HG03175 (cell line): Measurements from ENCODE around the gene SMIM30.
"Not testable (repeated sequence)": the region's sequence is repeated elsewhere in the genome, so short reads cannot be mapped to it uniquely, and the experiment has no call there.

Experiments used
- ATAC-seq: cut with Tn5 transposase; IDR thresholded peaks from one replicate; pipeline ENCODE4 v1.9.1; 2021; ENCODE audit warnings: mild to moderate bottlenecking, moderate library complexity; ENCODE audit not compliant: unreplicated experiment

SMIM30 gene, protein sequence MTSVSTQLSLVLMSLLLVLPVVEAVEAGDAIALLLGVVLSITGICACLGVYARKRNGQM

DNA sequence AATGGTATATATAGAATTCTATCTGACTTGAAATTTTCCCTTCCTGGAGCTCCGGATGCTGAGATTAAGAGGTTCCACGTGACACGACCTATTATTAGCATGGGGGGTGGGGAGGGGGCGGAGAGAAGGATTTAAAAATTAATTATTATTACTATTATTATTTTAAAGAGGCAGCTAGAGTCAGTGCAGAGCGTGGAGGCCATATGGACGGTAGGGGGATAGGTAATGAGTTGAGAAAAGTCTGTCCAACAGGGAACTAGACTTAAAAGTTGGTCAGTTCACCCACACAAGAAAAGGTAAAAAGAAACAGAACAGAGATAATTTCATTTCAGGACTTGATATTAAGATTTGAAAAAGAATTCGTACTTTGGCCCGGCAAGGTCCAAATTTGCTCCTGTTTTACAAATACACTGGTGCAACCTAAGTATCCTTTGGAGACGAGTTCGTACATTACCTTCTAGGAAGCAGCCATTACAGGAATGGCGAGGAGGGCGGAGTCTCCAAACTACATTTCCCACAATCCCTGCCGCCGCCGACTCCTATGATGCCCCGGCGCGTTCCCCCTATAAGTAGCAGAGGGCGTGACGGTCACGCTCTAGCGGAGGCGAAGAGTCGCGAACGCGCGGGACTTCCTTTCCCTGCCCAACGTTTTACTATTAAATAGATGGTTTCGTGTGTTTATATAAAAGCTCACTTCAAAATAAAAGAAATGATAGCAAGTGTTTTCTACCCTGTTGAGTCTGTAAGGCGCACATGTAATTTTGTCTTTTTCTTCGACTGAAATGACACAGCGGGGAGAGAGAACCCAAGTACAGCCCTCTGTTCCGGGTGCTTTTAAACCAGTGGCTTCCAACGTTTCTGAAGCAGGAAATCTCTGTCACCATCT is at the start of gene SMIM30:
TSS of gene SMIM30 (minus strand) at position 481 of the 886 bp plus-strand sequence. CDS start 976 bp downstream, outside the sequence.
- peak; percentile 99 for ATAC-seq

DNA sequence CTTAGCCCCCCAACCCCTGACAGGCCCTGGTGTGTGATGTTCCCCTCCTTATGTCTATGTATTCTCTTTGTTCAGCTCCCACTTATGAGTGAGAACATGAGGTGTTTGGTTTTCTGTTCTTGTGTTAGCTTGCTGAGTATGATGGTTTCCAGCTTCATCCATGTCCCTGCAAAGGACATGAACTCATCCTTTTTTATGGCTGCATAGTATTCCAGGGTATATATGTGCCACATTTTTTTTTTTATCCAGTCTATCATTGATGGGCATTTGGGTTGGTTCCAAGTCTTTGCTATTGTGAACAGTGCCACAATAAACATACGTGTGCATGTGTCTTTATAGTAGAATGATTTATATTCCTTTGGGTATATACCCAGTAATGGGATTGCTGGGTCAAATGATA is 47.8 kb upstream of the SMIM30 start:
- ATAC-seq: not testable (repeated sequence)

DNA sequence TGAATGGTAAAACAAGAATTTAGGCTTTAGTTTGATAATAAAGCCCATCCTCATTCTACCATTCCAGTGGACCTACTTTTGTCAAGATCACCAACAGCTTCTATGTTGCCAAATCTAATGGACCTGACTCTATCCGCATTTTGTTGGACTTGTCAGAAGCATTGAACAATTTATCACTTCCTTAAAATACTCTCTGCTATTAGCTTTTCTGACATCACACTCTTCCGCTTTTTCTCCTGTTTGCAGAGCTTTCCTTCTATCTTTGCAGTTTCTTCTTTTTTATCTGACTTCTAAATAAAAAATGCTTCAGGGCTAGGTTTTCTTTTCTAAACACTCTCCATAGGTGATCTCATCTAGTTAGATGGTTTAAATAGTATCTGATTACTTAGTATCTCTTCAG is 42.7 kb upstream of the SMIM30 start:
- ATAC-seq: no peak

DNA sequence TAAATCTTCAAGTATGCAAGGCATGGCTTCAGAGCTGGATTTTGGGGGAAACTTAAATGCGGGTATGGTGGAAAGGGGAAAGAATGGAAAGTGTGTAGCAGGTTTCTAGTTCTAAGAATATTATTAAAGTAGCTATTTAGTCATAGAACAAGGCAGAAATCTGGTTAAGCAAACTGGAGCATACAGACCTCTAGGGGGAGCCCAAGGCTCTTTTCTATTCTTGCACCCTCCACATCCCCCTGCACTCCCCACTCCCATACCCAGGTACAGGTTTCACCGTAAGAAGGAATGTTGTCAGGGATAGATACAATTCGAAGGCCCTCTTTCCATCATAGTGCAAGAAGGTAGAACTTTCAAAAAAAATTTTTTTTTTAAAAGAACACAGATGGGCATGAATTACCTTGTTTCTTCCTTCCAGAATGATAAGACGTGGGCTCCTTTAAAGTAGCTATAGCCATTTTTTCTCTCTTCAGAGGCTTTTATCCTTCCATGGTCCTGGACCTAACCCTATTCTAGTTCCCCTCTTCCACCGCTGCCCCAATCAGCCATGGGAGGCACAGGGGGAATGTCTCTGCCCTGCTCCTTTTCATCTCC is 41.5 kb upstream of the SMIM30 start:
- peak; percentile 80 for ATAC-seq

DNA sequence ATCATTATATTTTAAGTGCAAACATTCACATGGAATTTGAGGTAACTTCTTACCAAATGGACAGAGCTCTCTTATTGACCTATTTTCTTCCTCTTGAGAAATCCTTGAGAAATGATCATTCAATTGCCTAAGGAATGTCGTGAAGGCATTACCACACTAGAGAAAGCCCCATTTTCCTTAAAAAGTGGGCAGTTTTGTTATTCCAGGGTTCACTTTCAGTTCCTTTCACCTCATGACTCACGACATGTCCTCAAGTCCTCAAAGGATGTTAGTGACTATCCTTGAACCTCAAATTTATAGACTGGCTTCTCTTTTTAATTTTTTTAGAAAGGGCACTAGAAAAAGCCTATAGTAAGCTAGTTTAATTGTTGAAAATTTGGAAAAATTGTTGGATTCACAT is 40.4 kb upstream of the SMIM30 start:
- no peak for ATAC-seq

- no peak for ATAC-seq
Observed at GRCh38 chr7:113154117-113154516, 35.8 kb upstream of the SMIM30 start.

DNA sequence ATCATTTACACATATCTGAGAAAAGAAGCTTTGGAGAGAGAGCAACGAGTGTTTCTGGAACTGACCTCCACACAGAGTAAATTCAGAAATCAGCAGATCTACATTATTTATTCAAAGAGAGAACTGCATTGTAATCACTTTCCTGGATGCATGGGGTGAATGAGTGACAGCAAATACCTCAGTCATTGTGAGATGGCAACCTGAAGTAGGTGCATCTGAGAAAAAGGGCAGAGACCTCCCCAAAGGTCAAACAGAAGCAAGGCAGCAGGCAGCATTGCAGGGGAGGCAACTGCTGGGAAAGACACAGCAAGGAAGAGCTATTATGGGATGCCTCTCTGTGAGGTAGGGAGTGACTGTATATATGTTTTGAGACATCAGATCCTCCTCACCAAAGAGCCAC is 26.5 kb upstream of the SMIM30 start:
- no peak for ATAC-seq

DNA sequence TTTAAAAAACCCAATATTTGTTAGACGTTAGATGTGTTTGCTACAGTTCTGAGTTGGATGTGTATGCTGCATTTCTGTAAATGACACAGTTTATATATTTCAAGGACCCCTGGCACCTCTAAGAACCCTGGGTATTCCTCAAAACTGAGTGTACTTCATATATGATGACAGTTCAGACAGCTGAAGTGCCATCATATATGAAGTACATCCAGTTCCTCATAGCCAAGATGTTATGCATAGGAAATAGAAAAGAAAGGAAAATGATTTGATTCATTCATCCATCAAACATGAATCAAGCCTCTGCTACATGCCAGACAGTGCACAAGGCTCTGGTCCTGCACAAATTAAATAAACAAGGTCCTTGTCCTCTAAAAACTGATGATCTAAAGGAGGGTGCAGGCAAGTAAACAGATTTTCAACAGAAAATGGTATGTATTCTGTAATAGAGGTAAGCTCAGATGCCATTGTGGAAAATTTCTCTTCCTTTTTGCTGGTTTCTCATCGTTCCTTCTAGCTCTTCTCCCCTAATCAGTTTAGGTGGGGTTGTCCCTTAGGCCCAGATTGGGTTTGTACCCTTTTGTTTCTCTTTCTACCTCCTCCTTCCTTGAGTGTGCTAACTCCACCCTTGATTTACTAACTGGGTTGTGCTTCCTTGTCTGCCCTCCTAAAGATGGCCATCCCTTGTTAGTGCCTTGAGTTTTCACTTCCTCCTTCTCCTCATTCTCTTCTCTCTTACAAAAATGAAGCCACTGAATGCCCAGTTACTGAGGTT is 25.3 kb upstream of the SMIM30 start:
- no peak for ATAC-seq

GRCh38 chr7:113142385-113143119 is 24.2 kb upstream of the SMIM30 start:
- peak; percentile 73 for ATAC-seq

- ATAC-seq: no peak
Observed at GRCh38 chr7:113141803-113142202, 23.4 kb upstream of the SMIM30 start.

DNA sequence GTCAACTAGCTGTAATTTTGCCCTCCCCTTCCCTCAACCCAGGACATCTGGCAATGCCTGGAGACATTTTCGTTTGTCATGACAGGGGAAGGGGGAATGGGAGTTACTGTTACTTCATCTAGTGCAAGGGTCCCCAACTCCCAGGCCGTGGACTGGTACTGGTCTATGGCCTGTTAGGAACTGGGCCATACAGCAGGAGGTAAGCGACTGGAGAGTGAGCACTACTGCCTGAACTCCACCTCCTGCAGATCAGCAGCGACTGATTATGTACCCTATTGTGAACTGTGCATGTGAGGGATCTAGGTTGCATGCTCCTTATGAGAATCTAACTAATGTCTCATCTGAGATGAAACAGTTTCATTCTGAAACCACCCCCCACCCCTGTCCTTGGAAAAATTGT is 22.6 kb upstream of the SMIM30 start:
- ATAC-seq: no peak

- ATAC-seq: no peak
Observed at GRCh38 chr7:113137241-113137640, 18.9 kb upstream of the SMIM30 start.

- no peak for ATAC-seq
Observed at GRCh38 chr7:113134025-113134424, 15.7 kb upstream of the SMIM30 start.

GRCh38 chr7:113131367-113131766 is 13.0 kb upstream of the SMIM30 start:
- ATAC-seq: no peak

- no peak for ATAC-seq
Observed at GRCh38 chr7:113128031-113128430, 9.7 kb upstream of the SMIM30 start.

- ATAC-seq: no peak
Observed at GRCh38 chr7:113125728-113126127, 7.4 kb upstream of the SMIM30 start.

DNA sequence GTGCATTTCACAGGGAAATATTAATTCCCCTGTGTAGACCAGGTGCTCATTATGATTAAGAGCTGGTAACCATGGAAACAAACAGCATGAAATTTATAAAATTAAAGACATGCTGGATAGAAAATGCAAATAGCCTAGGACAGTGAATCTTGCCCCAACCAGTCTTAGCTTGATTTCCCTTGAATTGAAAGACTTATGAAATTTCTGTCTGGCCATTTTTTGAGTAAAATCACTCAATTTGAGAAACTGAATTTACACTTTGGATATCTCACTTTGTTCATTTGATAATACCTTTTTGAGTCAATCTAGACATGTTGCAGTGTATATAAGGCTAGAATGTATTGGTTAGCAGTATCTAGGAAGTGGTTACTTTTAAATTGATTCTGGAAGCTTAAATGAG is 4.4 kb upstream of the SMIM30 start:
- no peak for ATAC-seq

GRCh38 chr7:113120647-113121046 is 2.3 kb upstream of the SMIM30 start:
- ATAC-seq: no peak

- ATAC-seq: no peak
Observed at GRCh38 chr7:113119429-113119828, 1.1 kb upstream of the SMIM30 start.

DNA sequence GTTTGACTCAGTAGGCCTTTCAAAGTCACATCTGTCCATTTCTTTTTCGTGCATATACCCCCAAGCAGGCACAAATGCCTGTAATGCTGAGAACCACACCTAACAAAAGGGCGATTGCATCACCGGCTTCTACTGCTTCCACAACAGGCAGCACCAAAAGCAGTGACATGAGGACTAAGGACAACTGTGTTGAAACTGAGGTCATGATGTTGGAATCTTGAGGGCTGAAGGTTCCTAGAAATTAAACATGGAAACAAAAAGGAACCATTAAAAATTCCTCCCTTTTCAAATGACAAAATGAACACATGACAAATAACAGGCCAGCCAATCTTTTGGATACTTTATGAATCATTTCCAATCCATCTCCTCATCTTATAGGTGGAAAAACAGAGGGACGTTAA is 980 bp downstream of the SMIM30 start:
- not testable (repeated sequence) for ATAC-seq

- no peak for ATAC-seq
Observed at GRCh38 chr7:113113912-113114311, 4.4 kb downstream of the SMIM30 start.
